Vagina (tissue), 2 donors: Measurements from ENCODE around the gene MISFA. TPM values are rescaled to one million over a fixed set of nuclear protein-coding genes. Genes with fewer than 3 reads are reported as not detected.

Experiments
- DNase-seq, 2 donors: peaks; one replicate each; pipeline ENCODE4 v3.0.0-alpha.2; 2017; ENCODE audit errors: extremely low spot score in 2 of 2
- H3K27ac ChIP-seq: fragments of 200-600 bp; sonication (generic); one replicate; pipeline ENCODE4 v1.5.1; 2019
- H3K27me3 ChIP-seq: fragments of 200-600 bp; sonication (generic); one replicate; pipeline ENCODE4 v1.5.1; 2019
- H3K36me3 ChIP-seq, 2 donors: fragments of 200-600 bp; sonication (generic); one replicate each; pipeline ENCODE4 v1.5.1; 2017 to 2019
- H3K4me1 ChIP-seq: fragments of 200-600 bp; sonication (generic); one replicate; pipeline ENCODE4 v1.5.1; 2019
- H3K4me3 ChIP-seq, 2 donors: fragments of 200-600 bp; sonication (generic); 1 replicate in 1 of 2; 2 replicates in 1 of 2; pipeline ENCODE4 v1.5.1; 2016 to 2019
- H3K9me3 ChIP-seq: fragments of 200-600 bp; sonication (generic); one replicate; pipeline ENCODE4 v1.5.1; 2019
- POLR2A ChIP-seq, 2 donors: fragments of 450-650 bp; IDR thresholded peaks; one replicate each; pipeline ENCODE4 v1.6.1; 2017; ENCODE audit warnings: antibody characterized with exemption in 2 of 2, mild to moderate bottlenecking in 2 of 2, moderate library complexity in 2 of 2
- POLR2AphosphoS5 ChIP-seq, 2 donors: sonication (generic); formaldehyde crosslinking; IDR thresholded peaks; one replicate each; pipeline ENCODE4 v1.9.0; 2017; ENCODE audit warnings: antibody characterized with exemption in 2 of 2, mild to moderate bottlenecking in 2 of 2, low read depth in 1 of 2; ENCODE audit not compliant: insufficient read depth in 1 of 2
- intact Hi-C: fragments of 100-400 bp; cut with DNase I; formaldehyde crosslinking; loops from one replicate; pipeline ENCODE4 v1.15.1; 2023
- total RNA-seq: library from RNA; depleted of rRNA; stranded (reverse); fragments of >200 nt; gene quantifications from one replicate; pipeline ENCODE4 v1.2.3, GENCODE V29; 2016
- TF ChIP-seq, protein P1 (sequence below), 3 experiments: fragments of 450-650 bp in 2 of 3; fragments of 200-600 bp in 1 of 3; sonication (generic) in 1 of 3; IDR thresholded peaks; one replicate each; pipeline ENCODE4 v1.5.1; 2017 to 2019; ENCODE audit warnings: antibody characterized with exemption in 3 of 3, mild to moderate bottlenecking in 2 of 3, moderate library complexity in 2 of 3

The MISFA gene
- total RNA-seq, 1 donor from 2014 or later: not detected

GRCh38 chr11:18608376-18608775 lies 8.8 kb downstream of the MISFA start:
- H3K4me1 ChIP-seq: no peaks in the 10 kb centered on the region
- peaks cover 3 to 52% of the 10 kb centered on the region in 2 donors for H3K36me3 ChIP-seq
- TF ChIP-seq, protein P1, sequence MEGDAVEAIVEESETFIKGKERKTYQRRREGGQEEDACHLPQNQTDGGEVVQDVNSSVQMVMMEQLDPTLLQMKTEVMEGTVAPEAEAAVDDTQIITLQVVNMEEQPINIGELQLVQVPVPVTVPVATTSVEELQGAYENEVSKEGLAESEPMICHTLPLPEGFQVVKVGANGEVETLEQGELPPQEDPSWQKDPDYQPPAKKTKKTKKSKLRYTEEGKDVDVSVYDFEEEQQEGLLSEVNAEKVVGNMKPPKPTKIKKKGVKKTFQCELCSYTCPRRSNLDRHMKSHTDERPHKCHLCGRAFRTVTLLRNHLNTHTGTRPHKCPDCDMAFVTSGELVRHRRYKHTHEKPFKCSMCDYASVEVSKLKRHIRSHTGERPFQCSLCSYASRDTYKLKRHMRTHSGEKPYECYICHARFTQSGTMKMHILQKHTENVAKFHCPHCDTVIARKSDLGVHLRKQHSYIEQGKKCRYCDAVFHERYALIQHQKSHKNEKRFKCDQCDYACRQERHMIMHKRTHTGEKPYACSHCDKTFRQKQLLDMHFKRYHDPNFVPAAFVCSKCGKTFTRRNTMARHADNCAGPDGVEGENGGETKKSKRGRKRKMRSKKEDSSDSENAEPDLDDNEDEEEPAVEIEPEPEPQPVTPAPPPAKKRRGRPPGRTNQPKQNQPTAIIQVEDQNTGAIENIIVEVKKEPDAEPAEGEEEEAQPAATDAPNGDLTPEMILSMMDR (IDR thresholded peaks at IDR 0.05): no peak
- TF ChIP-seq POLR2AphosphoS5 (IDR thresholded peaks at IDR 0.05; ENCODE audit: insufficient read depth in 1 of 2, low read depth in 1 of 2): no peak
- no peak for TF ChIP-seq POLR2A (IDR thresholded peaks at IDR 0.05)
- H3K27ac ChIP-seq: no peak overlapping the region
- intact Hi-C loops: no loop called here
- no peaks in the 10 kb centered on the region for H3K27me3 ChIP-seq
- no peak for DNase-seq
- no peaks in the 10 kb centered on the region for H3K9me3 ChIP-seq
- H3K4me3 ChIP-seq: no peak overlapping the region

- Histone ChIP-seq H3K4me3 (no peak overlapping the region), H3K36me3 (peaks cover 3 to 76% of the 10 kb centered on the region in 2 donors), H3K27me3 (no peaks in the 10 kb centered on the region), H3K27ac (no peak overlapping the region), H3K9me3 (no peaks in the 10 kb centered on the region), H3K4me1 (no peaks in the 10 kb centered on the region)
- no peak for TF ChIP-seq POLR2AphosphoS5 (IDR thresholded peaks at IDR 0.05; ENCODE audit: insufficient read depth in 1 of 2, low read depth in 1 of 2)
- TF ChIP-seq POLR2A (IDR thresholded peaks at IDR 0.05): no peak
- TF ChIP-seq, protein P1 (IDR thresholded peaks at IDR 0.05): no peak
- no peak for DNase-seq
- intact Hi-C loops: no loop called here
Measured at GRCh38 chr11:18611196-18611595, 11.6 kb downstream of the MISFA start.

- intact Hi-C loops: no loop called here
- Histone ChIP-seq H3K27me3 (no peaks in the 10 kb centered on the region), H3K36me3 (peaks cover 3 to 70% of the 10 kb centered on the region in 2 donors), H3K27ac (no peak overlapping the region), H3K9me3 (no peaks in the 10 kb centered on the region), H3K4me3 (no peak overlapping the region), H3K4me1 (no peaks in the 10 kb centered on the region)
- DNase-seq: no peak
- TF ChIP-seq, protein P1 (IDR thresholded peaks at IDR 0.05): no peak
- TF ChIP-seq POLR2A (IDR thresholded peaks at IDR 0.05) (no peak), POLR2AphosphoS5 (IDR thresholded peaks at IDR 0.05; ENCODE audit: insufficient read depth in 1 of 2, low read depth in 1 of 2) (no peak)
Measured at GRCh38 chr11:18612394-18612793, 12.8 kb downstream of the MISFA start.

DNA sequence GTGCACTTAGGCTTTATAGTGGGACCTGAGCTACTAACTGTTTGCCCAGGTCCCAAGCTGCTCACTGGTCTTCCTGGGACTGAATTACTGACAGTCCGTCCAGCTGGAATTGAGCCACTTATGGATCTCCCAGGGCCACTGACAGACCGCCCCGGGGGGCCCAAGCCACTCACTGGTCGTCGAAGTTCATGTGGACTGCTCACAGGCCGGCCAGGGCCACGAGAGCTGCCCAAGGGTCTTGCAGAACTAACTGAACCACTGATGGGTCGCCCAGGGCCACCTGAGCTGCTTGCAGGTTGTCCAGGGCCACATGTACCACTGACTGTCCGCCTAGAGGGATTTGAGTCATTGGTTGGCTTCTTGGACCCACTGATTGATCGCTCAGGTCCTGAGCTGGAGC lies 15.1 kb downstream of the MISFA start:
- Histone ChIP-seq H3K4me1 (peaks cover 14% of the 10 kb centered on the region), H3K27ac (no peak overlapping the region), H3K27me3 (no peaks in the 10 kb centered on the region), H3K9me3 (no peaks in the 10 kb centered on the region), H3K36me3 (peaks cover 3 to 52% of the 10 kb centered on the region in 2 donors), H3K4me3 (no peak overlapping the region)
- DNase-seq: no peak
- TF ChIP-seq POLR2AphosphoS5 (IDR thresholded peaks at IDR 0.05; ENCODE audit: insufficient read depth in 1 of 2, low read depth in 1 of 2) (no peak), POLR2A (IDR thresholded peaks at IDR 0.05) (no peak)
- TF ChIP-seq, protein P1 (IDR thresholded peaks at IDR 0.05): no peak
- intact Hi-C loops: no loop called here

- Histone ChIP-seq H3K4me3 (no peak overlapping the region), H3K36me3 (peaks cover 3 to 47% of the 10 kb centered on the region in 2 donors), H3K27me3 (no peaks in the 10 kb centered on the region), H3K27ac (no peak overlapping the region), H3K4me1 (peaks cover 14% of the 10 kb centered on the region), H3K9me3 (no peaks in the 10 kb centered on the region)
- intact Hi-C loops: no loop called here
- TF ChIP-seq POLR2A (IDR thresholded peaks at IDR 0.05) (no peak), POLR2AphosphoS5 (IDR thresholded peaks at IDR 0.05; ENCODE audit: insufficient read depth in 1 of 2, low read depth in 1 of 2) (no peak)
- TF ChIP-seq, protein P1 (IDR thresholded peaks at IDR 0.05): no peak
- no peak for DNase-seq
Measured at GRCh38 chr11:18615628-18616392, 16.2 kb downstream of the MISFA start.
